Activated naive CD4-positive, alpha-beta T cell treated with anti-CD3 and anti-CD28 coated beads for 36 hours (primary cell): ENCODE measurements around the gene NECAB2. TPM values are rescaled to one million over a fixed set of nuclear protein-coding genes. Genes with fewer than 3 reads are reported as not detected.
"Not testable (repeated sequence)": the region's sequence is repeated elsewhere in the genome, so short reads cannot be mapped to it uniquely, and the experiment has no call there.

Source experiments
- CTCF ChIA-PET: fragments of 350-600 bp; sonication (Branson Sonifier 250); formaldehyde crosslinking; loops from one replicate; lab custom pipeline; 2021; ENCODE audit warnings: antibody characterized with exemption; lab: Charles Lee
- DNase-seq: peaks from one replicate; pipeline ENCODE4 v3.0.0-alpha.2; 2020
- H3K27ac Mint-ChIP-seq: one replicate; pipeline ENCODE4 v1.8.0; 2021; ENCODE audit warnings: mild to moderate bottlenecking, mixed read lengths
- H3K27me3 Mint-ChIP-seq: one replicate; pipeline ENCODE4 v1.8.0; 2021; ENCODE audit warnings: low read depth, mixed read lengths
- H3K36me3 Mint-ChIP-seq: one replicate; pipeline ENCODE4 v1.8.0; 2021; ENCODE audit warnings: low read depth, mixed read lengths
- H3K4me1 Mint-ChIP-seq: one replicate; pipeline ENCODE4 v1.8.0; 2021; ENCODE audit warnings: low read depth, mixed read lengths
- H3K4me3 Mint-ChIP-seq: one replicate; pipeline ENCODE4 v1.8.0; 2021; ENCODE audit warnings: mild to moderate bottlenecking, moderate library complexity, mixed read lengths
- H3K9me3 Mint-ChIP-seq: one replicate; pipeline ENCODE4 v1.8.0; 2021; ENCODE audit warnings: mixed read lengths
- intact Hi-C: fragments of 100-400 bp; cut with micrococcal nuclease; formaldehyde crosslinking; loops from one replicate; pipeline ENCODE4 v1.15.1; 2023
- total RNA-seq, 2 experiments: library from RNA; stranded (reverse); gene quantifications; one replicate each; pipeline ENCODE4 v1.2.3, GENCODE V29; 2021

NECAB2 gene
- total RNA-seq, 2 experiments from 2014 or later = not detected

DNA sequence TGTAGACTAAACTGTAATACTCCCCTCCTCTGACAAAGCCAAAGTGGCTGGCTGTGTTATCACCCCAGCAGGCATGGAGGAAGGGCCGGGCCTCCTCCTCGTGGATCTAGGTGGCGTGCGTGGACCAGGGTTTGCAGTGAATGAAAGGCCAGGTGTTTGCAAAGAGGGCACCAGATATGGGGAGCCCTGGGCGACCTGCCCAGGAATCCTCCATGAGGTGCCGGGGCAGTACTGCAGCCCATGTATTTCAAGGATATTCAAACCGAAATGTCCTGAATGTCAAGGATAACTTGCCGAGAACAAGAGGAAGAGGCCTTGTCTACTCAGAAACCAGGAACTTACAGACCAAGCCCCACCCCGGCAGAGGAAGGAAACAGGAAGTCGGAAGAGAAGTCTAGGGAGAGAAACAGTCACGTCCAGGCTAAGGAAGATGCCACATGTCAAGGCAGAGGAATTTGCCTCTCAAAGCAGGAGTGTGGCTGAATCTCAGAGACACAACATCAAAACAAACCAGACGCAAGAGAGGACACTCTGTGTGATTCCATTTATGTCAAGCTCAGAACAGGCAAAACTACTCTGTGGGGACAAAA, 28.7 kb upstream of the NECAB2 start:
- no peak overlapping the region for H3K27ac Mint-ChIP-seq
- H3K4me3 Mint-ChIP-seq = no peak overlapping the region
- CTCF ChIA-PET = no interaction called here
- H3K27me3 Mint-ChIP-seq = no peaks in the 10 kb centered on the region
- no peak for DNase-seq
- intact Hi-C loops = no loop called here
- H3K4me1 Mint-ChIP-seq = peaks cover 6% of the 10 kb centered on the region
- H3K9me3 Mint-ChIP-seq = no peaks in the 10 kb centered on the region
- no peaks in the 10 kb centered on the region for H3K36me3 Mint-ChIP-seq

DNA sequence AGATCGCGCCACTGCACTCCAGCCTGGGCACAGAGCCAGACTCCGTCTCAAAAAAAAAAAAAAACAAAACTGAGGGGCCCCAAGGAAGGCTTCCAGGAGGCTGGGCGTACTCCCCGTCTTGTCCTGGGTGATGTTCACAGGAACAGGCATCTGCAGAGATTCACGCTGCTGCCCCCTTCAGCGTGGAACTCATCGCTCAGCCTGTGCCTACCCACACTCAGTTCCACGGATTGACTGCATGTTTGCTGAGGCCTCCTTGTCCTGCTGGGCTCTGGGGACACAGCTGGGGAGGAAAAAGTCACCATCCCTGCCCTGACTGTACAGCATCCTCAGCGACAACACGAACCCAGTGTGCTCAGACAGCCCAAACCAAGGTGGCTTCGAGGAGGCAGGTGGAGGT, 27.9 kb upstream of the NECAB2 start:
- intact Hi-C loops = no loop called here
- H3K4me1 Mint-ChIP-seq = peaks cover 6% of the 10 kb centered on the region
- no peaks in the 10 kb centered on the region for H3K27me3 Mint-ChIP-seq
- H3K4me3 Mint-ChIP-seq = no peak overlapping the region
- no peaks in the 10 kb centered on the region for H3K9me3 Mint-ChIP-seq
- H3K27ac Mint-ChIP-seq = no peak overlapping the region
- H3K36me3 Mint-ChIP-seq = no peaks in the 10 kb centered on the region
- CTCF ChIA-PET = no interaction called here
- DNase-seq = no peak

DNA sequence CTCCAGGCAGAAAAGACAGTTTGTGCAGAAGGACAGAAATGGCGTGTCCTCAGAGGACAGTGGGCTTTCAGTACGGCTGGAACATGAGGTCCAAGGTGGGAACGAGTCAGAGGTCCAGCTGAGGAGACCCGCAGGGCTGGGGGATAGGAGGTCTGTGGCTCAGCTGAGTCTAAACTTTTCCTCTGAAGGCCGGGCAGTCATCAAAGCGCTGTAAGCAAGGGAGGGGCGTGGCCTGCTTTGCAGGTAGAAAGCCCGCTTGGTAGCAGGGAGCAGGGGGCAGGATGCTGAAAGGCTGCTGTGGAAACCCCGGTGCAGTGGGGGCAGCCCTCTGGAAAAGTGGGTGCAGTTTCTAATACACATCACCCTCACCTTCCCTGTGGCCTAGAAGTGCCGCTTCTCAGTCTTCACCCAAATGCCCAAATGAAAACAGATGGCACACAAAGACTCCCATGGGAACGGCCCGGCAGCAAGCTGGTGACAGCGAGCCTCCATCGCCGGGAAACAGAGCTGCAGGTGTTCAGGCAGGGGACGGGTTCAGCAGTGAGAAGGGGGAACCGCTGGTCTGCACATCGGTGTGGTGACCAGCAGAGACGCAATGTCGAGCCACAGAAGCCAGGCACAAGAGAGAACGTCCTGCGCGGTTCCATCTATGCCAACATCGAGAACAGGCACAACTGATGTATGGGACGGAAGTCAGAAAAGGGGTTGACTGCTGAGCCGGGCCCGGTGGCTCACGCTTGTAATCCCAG, 27.2 kb upstream of the NECAB2 start:
- Mint-ChIP-seq H3K36me3 (no peaks in the 10 kb centered on the region), H3K4me3 (no peak overlapping the region), H3K9me3 (no peaks in the 10 kb centered on the region), H3K27me3 (no peaks in the 10 kb centered on the region), H3K4me1 (peaks cover 6% of the 10 kb centered on the region), H3K27ac (no peak overlapping the region)
- intact Hi-C loops = no loop called here
- CTCF ChIA-PET = no interaction called here
- DNase-seq = no peak

DNA sequence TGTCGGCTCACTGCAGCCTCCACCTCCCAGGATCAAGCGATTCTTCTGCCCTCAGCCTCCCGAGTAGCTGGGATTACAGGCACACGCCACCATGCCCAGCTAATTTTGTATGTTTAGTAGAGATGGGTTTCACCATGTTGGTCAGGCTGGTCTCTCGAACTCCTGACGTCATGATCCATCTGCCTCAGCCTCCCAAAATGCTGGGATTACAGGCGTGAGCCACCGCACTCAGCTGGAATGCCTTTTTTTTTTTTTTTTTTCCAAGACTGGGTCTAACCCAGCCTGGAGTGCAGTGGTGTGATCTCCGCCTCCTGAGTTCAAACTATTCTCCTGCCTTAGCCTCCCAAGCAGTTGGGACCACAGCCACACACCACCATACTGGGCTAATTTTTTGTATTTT, 26.5 kb upstream of the NECAB2 start:
- intact Hi-C loops, CTCF ChIA-PET, DNase-seq, H3K27ac Mint-ChIP-seq, H3K27me3 Mint-ChIP-seq, H3K4me1 Mint-ChIP-seq, H3K9me3 Mint-ChIP-seq, H3K36me3 Mint-ChIP-seq, H3K4me3 Mint-ChIP-seq: not testable (repeated sequence)

DNA sequence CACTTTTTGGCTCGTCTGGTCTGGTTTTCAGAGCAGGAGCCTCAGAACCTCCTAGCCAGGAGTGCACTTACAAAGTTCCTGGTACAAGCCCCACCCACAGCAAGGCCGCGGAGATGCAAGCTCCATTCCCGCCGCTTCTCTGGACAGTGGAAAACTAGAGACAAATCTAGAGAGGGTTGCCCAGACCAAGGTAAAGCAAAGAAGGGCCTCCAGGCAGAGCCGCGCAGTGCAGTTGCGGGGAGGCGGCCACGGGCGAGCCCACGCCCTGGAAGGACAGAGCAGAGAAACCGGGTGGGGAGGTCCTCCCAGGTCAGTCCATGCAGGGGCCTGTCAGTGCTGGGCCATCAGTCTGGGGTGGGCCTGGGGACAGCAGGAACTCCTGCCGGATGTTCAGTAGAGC, 26.0 kb upstream of the NECAB2 start:
- Mint-ChIP-seq H3K36me3 (no peaks in the 10 kb centered on the region), H3K4me1 (peaks cover 6% of the 10 kb centered on the region), H3K27me3 (no peaks in the 10 kb centered on the region), H3K9me3 (no peaks in the 10 kb centered on the region), H3K27ac (no peak overlapping the region), H3K4me3 (no peak overlapping the region)
- no peak for DNase-seq
- CTCF ChIA-PET = no interaction called here
- intact Hi-C loops = no loop called here

DNA sequence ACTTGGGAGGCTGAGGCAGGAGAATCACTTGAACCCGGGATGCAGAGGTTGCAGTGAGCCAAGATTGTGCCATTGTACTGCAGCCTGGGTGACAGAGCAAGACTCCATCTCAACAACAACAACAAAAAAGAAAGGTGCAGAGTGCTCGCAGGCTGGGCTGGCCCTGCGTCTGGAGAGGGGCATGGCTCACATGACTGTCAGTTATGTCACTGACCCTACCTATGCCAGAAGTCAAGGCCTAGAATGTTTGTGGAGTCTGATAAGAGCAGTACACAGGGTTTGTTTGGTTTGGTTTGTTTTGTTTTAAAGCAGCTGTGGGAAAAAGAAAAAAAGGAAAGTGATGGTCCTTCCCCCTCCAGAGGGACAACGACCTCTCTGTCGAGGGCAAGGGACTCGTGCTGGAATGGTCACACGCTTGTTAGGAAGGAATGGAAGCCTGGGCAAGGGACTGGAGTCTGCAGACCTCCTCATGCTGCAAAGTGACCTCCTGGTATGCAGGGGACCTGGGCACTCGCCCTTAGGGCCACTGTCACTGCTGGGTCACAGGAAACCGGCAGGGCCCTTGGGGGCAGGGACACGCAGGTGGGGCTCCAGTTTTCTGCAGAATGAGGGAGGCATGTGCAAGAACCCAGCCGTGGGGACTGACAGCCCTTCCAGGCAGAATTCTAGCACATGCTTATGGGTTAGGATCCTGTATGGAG, 25.1 kb upstream of the NECAB2 start:
- Mint-ChIP-seq H3K9me3 (no peaks in the 10 kb centered on the region), H3K27ac (no peak overlapping the region), H3K27me3 (no peaks in the 10 kb centered on the region), H3K36me3 (no peaks in the 10 kb centered on the region), H3K4me3 (no peak overlapping the region), H3K4me1 (peaks cover 6% of the 10 kb centered on the region)
- intact Hi-C loops = no loop called here
- CTCF ChIA-PET = interaction anchor here (1.0 kb wide), 1 partner anchor 11 kb away, joined by 3 read pairs; no protein-coding TSS in a partner anchor
- no peak for DNase-seq

DNA sequence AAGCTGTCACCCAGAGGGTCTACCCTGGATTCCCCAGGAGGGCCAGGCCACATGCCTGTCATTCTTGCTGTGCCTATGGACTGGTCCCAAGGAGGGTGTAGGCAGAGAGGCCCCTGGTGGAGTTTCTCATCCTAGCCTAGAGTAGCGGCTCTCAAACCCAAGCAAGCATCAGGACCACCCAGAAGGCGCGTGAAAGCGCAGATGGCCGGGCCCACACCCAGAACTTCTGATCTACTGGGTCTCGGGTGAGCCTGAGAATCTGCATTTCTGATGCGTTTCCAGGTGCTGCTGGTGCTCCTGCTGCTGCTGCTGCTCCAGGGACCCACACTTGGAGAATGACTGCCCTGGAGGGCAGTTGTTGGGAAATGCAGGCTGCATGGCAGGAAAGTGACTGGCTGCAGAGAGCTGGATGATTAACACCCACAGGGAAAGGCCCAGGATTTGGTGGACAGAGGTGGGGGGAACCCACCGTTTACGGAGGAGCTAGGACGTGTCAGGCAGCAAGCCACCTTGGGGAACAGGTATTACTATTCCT, 24.5 kb upstream of the NECAB2 start:
- Mint-ChIP-seq H3K4me3 (no peak overlapping the region), H3K27ac (no peak overlapping the region), H3K27me3 (no peaks in the 10 kb centered on the region), H3K4me1 (peaks cover 6% of the 10 kb centered on the region), H3K9me3 (no peaks in the 10 kb centered on the region), H3K36me3 (no peaks in the 10 kb centered on the region)
- no peak for DNase-seq
- intact Hi-C loops = no loop called here
- CTCF ChIA-PET = interaction anchor here (0.9 to 1.1 kb wide), 3 partner anchors 11 to 17 kb away, joined by 3 read pairs; no protein-coding TSS in a partner anchor

DNA sequence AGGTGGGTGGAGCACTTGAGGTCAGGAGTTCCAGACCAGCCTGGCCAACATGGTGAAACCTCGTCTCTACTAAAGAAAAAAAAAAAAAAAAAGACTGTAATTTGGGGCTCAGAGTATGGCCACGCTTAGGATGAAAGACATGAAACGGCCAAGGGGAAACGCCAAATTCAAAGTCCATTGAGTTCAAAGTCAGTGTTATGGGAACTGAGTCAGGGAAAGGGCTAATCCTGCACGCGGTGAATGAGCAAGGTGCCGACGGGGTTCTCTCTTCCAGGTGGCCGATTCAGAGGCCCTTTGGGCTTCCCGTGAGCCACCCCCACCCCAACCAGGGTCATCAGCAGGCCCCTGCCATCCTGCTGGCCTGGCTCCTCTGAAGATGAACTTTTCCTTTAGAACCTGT, 22.5 kb upstream of the NECAB2 start:
- no peak overlapping the region for H3K27ac Mint-ChIP-seq
- H3K9me3 Mint-ChIP-seq = no peaks in the 10 kb centered on the region
- no peaks in the 10 kb centered on the region for H3K4me1 Mint-ChIP-seq
- no peaks in the 10 kb centered on the region for H3K27me3 Mint-ChIP-seq
- DNase-seq = no peak
- CTCF ChIA-PET = no interaction called here
- H3K4me3 Mint-ChIP-seq = no peak overlapping the region
- no peaks in the 10 kb centered on the region for H3K36me3 Mint-ChIP-seq
- intact Hi-C loops = no loop called here

DNA sequence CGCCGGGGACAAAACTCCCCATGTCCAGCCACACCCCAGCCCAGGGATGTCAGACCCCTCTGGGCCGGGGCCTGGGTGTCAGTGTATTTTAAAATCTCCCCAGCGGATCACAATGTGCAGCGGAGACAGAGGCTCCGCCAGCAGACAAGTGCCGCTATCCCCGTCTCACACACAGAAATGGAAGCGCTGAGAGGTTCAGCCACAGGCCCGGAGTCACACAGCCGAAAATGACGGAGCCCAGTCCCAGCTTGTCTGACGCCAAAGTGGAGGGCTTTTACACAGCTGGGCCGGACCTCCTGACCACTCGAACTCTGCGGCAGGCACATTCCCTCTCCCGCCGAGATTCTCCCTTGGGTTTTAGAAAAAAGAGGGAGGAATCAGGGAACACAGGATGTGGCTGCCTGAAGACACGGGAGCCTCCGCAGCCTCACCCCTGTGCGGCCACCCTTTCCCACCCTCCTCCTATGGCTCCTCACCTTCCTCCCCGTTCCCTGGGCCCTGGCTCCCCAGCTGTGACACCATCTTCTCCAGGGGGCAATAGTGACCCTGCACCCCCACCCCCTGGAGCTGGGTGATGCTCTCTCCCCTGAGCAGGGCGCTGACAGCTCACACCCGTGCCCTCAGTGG, 21.8 kb upstream of the NECAB2 start:
- Mint-ChIP-seq H3K36me3 (no peaks in the 10 kb centered on the region), H3K27ac (no peak overlapping the region)
- CTCF ChIA-PET = no interaction called here

DNA sequence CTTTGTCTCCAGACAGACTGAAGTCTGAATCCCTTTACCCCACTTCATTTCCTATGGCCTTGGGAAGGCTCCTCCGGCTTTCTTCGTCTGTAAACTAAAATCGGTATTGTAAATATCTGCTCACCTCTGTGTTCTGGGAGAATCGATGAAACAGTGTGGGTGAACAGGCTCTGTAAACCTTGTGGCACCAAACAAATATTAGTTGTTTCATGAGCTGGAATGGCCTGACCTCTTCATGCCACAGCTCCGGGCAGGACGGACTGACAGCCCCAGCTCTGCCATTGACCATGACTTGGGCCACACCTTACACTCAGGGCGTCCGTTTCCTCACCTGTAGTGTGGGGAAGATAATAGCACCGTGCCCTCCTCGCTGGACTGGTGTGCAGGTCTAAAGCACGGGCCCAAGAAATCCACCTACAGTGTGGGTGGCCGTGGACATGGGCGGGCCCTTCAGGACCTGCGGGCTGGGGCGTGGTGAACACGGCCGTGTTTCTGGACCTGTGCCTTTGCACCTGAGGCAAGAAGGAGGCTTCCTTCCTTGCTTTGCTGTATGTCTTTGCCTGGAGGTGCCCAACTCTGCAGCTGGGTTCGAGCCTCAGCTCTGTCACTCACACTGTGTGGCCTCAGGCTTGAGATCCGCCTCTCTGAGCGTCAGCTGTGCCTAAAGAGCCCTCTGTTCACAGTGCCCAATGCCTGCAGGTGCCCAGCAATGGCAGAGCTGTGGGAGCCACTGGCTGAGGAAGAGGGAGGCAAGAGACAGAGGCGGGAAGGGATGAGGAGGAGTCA, 21.1 kb upstream of the NECAB2 start:
- H3K4me3 Mint-ChIP-seq = no peak overlapping the region
- DNase-seq = no peak
- H3K4me1 Mint-ChIP-seq = no peaks in the 10 kb centered on the region
- intact Hi-C loops = no loop called here
- no peak overlapping the region for H3K27ac Mint-ChIP-seq
- no peaks in the 10 kb centered on the region for H3K9me3 Mint-ChIP-seq
- CTCF ChIA-PET = no interaction called here
- H3K36me3 Mint-ChIP-seq = no peaks in the 10 kb centered on the region
- no peaks in the 10 kb centered on the region for H3K27me3 Mint-ChIP-seq

More for the DNA sequence above, 21.8 kb upstream of the NECAB2 start:
- intact Hi-C loops = no loop called here
- H3K27me3 Mint-ChIP-seq = no peaks in the 10 kb centered on the region
- DNase-seq = no peak
- H3K9me3 Mint-ChIP-seq = no peaks in the 10 kb centered on the region
- no peaks in the 10 kb centered on the region for H3K4me1 Mint-ChIP-seq
- H3K4me3 Mint-ChIP-seq = no peak overlapping the region

DNA sequence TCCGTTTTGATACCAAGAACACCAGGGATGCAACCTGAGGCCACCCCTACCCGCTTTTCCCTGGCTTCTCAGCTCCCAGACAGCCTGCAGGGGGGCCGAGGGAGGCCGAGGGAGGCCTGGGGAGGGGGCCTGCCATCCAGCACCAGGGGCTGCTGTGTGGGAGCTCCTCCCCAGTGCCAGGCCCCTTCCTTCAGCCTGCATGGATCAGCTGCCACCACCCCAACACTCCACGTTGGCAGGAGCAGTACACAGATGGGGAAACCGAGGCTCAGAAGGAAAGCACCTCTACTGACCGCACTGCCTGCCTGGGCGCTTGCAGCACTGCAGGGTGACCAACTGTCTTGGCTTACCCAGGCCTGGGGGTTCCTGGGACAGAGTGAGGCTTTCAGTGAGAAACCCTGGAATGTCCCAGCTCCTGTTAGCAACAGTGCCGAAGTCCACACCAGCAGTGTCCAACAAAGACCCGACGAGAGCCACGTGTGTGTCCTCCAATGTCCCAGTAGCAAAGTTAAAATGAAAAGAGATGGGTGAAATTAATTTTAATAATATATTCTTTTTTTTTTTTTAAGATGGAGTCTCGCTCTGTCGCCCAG, 20.3 kb upstream of the NECAB2 start:
- peaks cover 5% of the 10 kb centered on the region for H3K4me1 Mint-ChIP-seq
- no peaks in the 10 kb centered on the region for H3K9me3 Mint-ChIP-seq
- intact Hi-C loops = no loop called here
- H3K4me3 Mint-ChIP-seq = no peak overlapping the region
- no peak for DNase-seq
- CTCF ChIA-PET = no interaction called here
- H3K36me3 Mint-ChIP-seq = no peaks in the 10 kb centered on the region
- no peaks in the 10 kb centered on the region for H3K27me3 Mint-ChIP-seq
- H3K27ac Mint-ChIP-seq = no peak overlapping the region
